DND-41 (cell line): ENCODE results near the gene CDK4.
"Not testable (repeated sequence)": the region's sequence is repeated elsewhere in the genome, so short reads cannot be mapped to it uniquely, and the experiment has no call there.

Source experiments
- ATAC-seq: fragments of 200-7000 bp; cut with Tn5 transposase; 3 replicates; pipeline ENCODE4 v1.9.1; 2021; ENCODE audit warnings: low read depth; ENCODE audit not compliant: insufficient read depth
- DNase-seq: peaks from one replicate; pipeline ENCODE4 v3.0.0-alpha.2; 2020
- H2AFZ ChIP-seq: 2 replicates; pipeline ENCODE4 v1.6.0; 2012; ENCODE audit warnings: low read depth, low read length
- H3K27ac ChIP-seq: 2 replicates; pipeline ENCODE4 v1.5.1; 2012; ENCODE audit warnings: low read length, inconsistent platforms
- H3K27me3 ChIP-seq: fragments of 200-600 bp; sonication (generic); 2 replicates; pipeline ENCODE4 v1.6.0; 2012; ENCODE audit warnings: low read length, mild to moderate bottlenecking, inconsistent platforms; ENCODE audit not compliant: insufficient read depth, poor library complexity
- H3K36me3 ChIP-seq: 2 replicates; pipeline ENCODE4 v1.5.1; 2012; ENCODE audit warnings: low read length, inconsistent platforms; ENCODE audit not compliant: insufficient read depth
- H3K4me1 ChIP-seq: 2 replicates; pipeline ENCODE4 v1.5.1; 2012; ENCODE audit warnings: mild to moderate bottlenecking, low read length; ENCODE audit not compliant: insufficient read depth
- H3K4me2 ChIP-seq: 2 replicates; pipeline ENCODE4 v1.6.0; 2012; ENCODE audit warnings: mild to moderate bottlenecking, moderate library complexity, low read length, inconsistent platforms; ENCODE audit not compliant: insufficient read depth
- H3K4me3 ChIP-seq, 2 experiments: fragments of 200-600 bp in 1 of 2; shearing (Covaris generic) in 1 of 2; 2 replicates each; pipeline ENCODE4 v1.5.1; 2012 to 2016; ENCODE audit warnings: inconsistent platforms in 2 of 2, low read length in 2 of 2, mild to moderate bottlenecking in 2 of 2, low read depth in 1 of 2, moderate library complexity in 1 of 2
- H3K79me2 ChIP-seq: 2 replicates; pipeline ENCODE4 v1.6.0; 2012; ENCODE audit warnings: low read length, inconsistent platforms; ENCODE audit not compliant: insufficient read depth
- H3K9ac ChIP-seq: 2 replicates; pipeline ENCODE4 v1.6.0; 2012; ENCODE audit warnings: low read depth, mild to moderate bottlenecking, inconsistent platforms, low read length, moderate library complexity
- H3K9me3 ChIP-seq: 2 replicates; pipeline ENCODE4 v1.5.1; 2012; ENCODE audit warnings: low read length, moderate library complexity, mild to moderate bottlenecking, inconsistent platforms; ENCODE audit not compliant: insufficient read depth, severe bottlenecking
- H4K20me1 ChIP-seq: 2 replicates; pipeline ENCODE4 v1.6.0; 2012; ENCODE audit warnings: low read length; ENCODE audit not compliant: insufficient read depth
- EZH2 ChIP-seq: IDR thresholded peaks from 3 replicates; pipeline ENCODE4 v1.6.1; 2012; ENCODE audit warnings: borderline replicate concordance, low read depth, mild to moderate bottlenecking, moderate library complexity, low read length, inconsistent platforms; ENCODE audit not compliant: severe bottlenecking
- TF ChIP-seq, protein P1 (sequence below): IDR thresholded peaks from 2 replicates; pipeline ENCODE4 v1.5.1; 2012; ENCODE audit warnings: borderline replicate concordance, low read length, moderate library complexity, mild to moderate bottlenecking; ENCODE audit not compliant: poor library complexity, severe bottlenecking; ENCODE audit errors: extremely low read depth

Gene CDK4

DNA sequence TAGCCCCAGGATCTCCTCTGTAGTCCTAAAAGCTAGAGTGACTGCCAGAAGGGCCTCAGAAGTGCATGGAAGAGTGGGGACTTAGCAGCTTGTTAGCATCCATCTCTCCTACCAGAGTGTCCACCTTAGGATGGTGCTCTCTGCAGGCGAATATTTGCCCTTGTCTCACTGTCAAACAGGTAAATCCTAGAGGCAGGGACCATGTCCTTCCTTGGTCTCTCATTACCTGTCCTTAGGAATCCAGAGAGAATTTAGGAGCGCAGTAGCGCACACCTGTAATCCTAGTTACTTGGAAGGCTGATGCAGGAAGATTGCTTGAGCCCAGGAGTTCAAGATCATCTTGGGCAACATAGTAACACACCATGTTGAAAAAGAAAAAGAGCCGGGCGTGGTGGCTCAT lies 35.0 kb downstream of the CDK4 start:
- H3K4me2 ChIP-seq = no peak overlapping the region

DNA sequence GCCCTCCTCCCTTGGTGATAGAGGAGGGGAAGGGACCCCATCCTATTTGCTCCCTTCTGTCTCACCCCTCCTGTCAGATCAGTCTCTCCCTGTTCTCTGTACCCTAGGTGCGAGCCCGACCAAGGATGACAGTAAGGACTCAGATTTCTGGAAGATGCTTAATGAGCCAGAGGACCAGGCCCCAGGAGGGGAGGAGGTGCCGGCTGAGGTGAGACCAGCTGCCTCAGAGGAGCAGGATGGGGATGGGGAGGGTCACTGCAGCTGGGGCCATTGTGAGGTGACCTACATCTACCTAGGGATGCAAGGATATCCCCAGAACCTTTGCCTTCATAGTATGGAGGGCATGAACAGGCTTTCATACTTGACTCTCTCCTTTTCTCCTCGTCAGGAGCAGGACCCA lies 35.8 kb downstream of the CDK4 start:
- Histone ChIP-seq H3K9ac (no peak overlapping the region), H3K9me3 (no peaks in the 10 kb centered on the region), H3K36me3 (peaks cover 61% of the 10 kb centered on the region), H4K20me1 (no peaks in the 10 kb centered on the region), H3K4me1 (no peaks in the 10 kb centered on the region), H2AFZ (no peak overlapping the region), H3K4me3 (no peak overlapping the region), H3K27me3 (no peaks in the 10 kb centered on the region), H3K4me2 (no peak overlapping the region), H3K27ac (no peak overlapping the region), H3K79me2 (no peaks in the 10 kb centered on the region)
- ATAC-seq = no peak
- no peak for TF ChIP-seq EZH2
- TF ChIP-seq, protein P1, sequence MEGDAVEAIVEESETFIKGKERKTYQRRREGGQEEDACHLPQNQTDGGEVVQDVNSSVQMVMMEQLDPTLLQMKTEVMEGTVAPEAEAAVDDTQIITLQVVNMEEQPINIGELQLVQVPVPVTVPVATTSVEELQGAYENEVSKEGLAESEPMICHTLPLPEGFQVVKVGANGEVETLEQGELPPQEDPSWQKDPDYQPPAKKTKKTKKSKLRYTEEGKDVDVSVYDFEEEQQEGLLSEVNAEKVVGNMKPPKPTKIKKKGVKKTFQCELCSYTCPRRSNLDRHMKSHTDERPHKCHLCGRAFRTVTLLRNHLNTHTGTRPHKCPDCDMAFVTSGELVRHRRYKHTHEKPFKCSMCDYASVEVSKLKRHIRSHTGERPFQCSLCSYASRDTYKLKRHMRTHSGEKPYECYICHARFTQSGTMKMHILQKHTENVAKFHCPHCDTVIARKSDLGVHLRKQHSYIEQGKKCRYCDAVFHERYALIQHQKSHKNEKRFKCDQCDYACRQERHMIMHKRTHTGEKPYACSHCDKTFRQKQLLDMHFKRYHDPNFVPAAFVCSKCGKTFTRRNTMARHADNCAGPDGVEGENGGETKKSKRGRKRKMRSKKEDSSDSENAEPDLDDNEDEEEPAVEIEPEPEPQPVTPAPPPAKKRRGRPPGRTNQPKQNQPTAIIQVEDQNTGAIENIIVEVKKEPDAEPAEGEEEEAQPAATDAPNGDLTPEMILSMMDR = no peak
- DNase-seq = no peak

More for the DNA sequence above, 35.0 kb downstream of the CDK4 start:
- no peak overlapping the region for H3K4me3 ChIP-seq
- peaks cover 66% of the 10 kb centered on the region for H3K36me3 ChIP-seq
- H2AFZ ChIP-seq = no peak overlapping the region
- no peak for TF ChIP-seq EZH2
- TF ChIP-seq, protein P1 = no peak
- H4K20me1 ChIP-seq = no peaks in the 10 kb centered on the region
- no peak overlapping the region for H3K27ac ChIP-seq
- H3K9me3 ChIP-seq = no peaks in the 10 kb centered on the region
- H3K9ac ChIP-seq = no peak overlapping the region
- H3K27me3 ChIP-seq = no peaks in the 10 kb centered on the region
- no peak for ATAC-seq
- no peaks in the 10 kb centered on the region for H3K4me1 ChIP-seq
- DNase-seq = no peak
- H3K79me2 ChIP-seq = no peaks in the 10 kb centered on the region

DNA sequence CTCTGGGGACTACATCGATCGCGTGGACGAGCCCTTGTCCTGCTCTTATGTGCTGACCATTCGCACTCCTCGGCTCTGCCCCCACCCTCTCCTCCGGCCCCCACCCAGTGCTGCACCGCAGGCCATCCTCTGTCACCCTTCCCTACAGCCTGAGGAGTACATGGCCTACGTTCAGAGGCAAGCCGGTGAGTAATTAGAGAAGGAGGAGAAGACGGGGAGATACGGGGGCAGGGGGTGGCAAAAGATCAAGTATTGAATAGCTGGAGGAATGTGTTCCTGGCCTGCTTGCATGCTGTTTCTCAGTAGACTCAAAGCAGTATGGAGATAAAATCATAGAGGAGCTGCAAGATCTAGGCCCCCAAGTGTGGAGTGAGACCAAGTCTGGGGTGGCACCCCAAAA lies 36.3 kb downstream of the CDK4 start:
- ATAC-seq (no peak), DNase-seq (no peak)
- Histone ChIP-seq H3K4me1 (no peaks in the 10 kb centered on the region), H2AFZ (no peak overlapping the region), H3K79me2 (no peaks in the 10 kb centered on the region), H3K27me3 (no peaks in the 10 kb centered on the region), H3K9ac (no peak overlapping the region), H3K4me3 (no peak overlapping the region), H3K36me3 (peaks cover 56% of the 10 kb centered on the region), H3K9me3 (no peaks in the 10 kb centered on the region), H4K20me1 (no peaks in the 10 kb centered on the region), H3K27ac (no peak overlapping the region), H3K4me2 (no peak overlapping the region)
- TF ChIP-seq, protein P1 = no peak
- TF ChIP-seq EZH2 = no peak

DNA sequence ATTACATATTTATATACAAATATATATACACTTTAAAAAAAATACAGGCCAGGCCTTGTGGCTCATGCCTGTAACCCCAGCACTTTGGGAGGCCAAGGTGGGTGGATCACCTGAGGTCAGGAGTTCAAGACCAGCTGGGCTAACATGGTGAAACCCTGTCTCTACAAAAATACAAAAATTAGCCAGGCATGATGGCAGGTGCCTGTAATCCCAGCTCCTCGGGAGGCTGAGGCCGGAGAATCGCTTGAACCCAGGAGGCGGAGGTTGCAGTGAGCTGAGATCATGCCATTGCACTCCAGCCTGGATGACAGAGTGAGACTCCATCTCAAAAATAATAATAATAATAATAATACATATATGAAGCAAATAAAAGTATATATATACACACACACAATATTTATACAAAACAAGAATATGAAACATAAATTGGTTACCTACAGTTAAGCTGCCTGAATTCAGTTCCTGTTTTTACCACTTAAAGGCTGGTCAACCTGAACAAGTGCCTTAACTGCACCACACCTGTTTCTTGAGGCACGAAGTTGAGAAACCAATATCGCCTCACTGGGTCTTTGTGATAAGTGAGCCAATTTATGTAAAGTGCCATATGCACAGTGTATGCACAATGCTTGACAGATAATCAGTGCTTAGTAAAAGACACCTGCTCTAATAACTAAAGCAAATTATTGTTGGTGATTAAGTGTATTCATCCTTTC lies 36.9 kb downstream of the CDK4 start:
- H3K79me2 ChIP-seq, H4K20me1 ChIP-seq, DNase-seq, H2AFZ ChIP-seq, H3K4me1 ChIP-seq, H3K9ac ChIP-seq, H3K27ac ChIP-seq, ATAC-seq, H3K4me3 ChIP-seq, H3K9me3 ChIP-seq, H3K4me2 ChIP-seq, H3K27me3 ChIP-seq: not testable (repeated sequence)
- peaks cover 50% of the 10 kb centered on the region for H3K36me3 ChIP-seq
